CD4-positive, alpha-beta T cell treated with Interleukin-6 for 4 hours (primary cell): ENCODE measurements around the gene UBXN11.
A peak's percentile ranks its signal among the peaks of the same experiment; 100 is the strongest.

ENCODE experiments used
- DNase-seq: peaks from one replicate; pipeline ENCODE4 v3.0.0-alpha.2; 2020; ENCODE audit warnings: mixed read lengths

The UBXN11 gene, protein sequence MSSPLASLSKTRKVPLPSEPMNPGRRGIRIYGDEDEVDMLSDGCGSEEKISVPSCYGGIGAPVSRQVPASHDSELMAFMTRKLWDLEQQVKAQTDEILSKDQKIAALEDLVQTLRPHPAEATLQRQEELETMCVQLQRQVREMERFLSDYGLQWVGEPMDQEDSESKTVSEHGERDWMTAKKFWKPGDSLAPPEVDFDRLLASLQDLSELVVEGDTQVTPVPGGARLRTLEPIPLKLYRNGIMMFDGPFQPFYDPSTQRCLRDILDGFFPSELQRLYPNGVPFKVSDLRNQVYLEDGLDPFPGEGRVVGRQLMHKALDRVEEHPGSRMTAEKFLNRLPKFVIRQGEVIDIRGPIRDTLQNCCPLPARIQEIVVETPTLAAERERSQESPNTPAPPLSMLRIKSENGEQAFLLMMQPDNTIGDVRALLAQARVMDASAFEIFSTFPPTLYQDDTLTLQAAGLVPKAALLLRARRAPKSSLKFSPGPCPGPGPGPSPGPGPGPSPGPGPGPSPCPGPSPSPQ

DNA sequence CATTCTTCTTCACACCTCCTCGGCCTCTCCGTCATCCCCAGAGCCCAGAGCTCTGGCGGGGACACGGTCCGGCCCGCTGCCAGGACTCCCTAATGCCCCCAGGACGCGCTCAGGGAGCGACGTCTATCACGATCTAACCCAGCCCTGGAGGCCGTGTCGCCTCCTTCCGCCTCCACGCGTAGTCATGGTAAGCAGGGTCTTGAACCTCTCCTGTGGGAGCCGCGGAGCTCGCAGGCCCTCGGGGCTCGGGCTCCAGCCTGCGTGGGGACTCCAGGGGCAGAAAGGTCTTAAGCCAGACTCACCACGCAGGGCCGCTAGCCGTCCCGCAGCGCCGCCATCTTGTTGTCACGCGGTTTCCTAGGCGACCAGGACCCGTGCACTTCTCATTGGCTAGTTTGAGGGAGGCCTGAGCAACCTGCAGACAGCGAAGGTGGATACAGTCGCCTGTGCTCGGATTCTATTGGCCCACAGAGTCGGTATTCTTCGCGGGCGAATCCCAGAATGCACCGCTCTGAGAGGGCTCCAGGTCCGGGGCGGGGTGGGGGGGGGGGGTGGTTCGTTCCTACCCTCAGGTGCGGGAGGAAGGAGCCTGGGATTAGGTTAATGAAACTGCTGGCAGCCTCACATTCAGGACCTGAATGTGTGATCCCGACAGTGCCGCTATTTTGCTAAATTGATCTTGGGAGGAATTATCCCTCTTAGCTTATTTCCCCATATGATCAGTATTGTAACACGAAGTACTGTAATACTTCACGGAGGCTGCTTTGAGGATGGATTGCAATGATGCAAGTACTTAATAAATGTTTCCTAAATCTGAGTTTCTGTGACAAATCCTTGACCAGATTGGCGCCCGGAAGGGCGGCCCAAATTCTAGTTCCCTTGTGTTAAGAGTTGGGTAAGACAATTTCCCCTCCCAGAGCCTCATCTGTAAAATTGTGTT, at the start of gene UBXN11:
Gene UBXN11, minus strand, starts transcription at position 347 of the 940 bp plus-strand sequence. CDS start 3,753 bp downstream, outside the sequence.
- DNase-seq: peak; percentile 93

DNA sequence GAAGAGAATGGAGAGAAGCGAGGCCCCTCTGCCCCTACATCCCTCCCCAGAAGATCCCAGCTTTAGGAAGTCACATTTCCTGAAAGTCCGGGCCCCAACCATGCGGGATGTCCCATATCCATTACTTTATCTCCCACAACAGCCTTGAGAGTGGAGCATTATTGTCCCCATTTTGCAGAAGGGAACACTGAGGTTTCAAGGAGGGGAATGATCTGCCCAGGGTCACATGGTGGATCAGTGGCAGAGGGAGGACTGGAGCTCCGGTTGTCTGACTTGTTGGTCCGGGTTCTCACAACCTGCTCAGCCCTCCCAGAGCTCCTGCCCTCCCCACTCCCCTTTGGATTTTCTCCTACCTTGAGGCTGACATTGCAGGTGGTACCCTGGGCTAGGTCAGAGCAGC, 49.7 kb upstream of the UBXN11 start:
- no peak for DNase-seq

DNA sequence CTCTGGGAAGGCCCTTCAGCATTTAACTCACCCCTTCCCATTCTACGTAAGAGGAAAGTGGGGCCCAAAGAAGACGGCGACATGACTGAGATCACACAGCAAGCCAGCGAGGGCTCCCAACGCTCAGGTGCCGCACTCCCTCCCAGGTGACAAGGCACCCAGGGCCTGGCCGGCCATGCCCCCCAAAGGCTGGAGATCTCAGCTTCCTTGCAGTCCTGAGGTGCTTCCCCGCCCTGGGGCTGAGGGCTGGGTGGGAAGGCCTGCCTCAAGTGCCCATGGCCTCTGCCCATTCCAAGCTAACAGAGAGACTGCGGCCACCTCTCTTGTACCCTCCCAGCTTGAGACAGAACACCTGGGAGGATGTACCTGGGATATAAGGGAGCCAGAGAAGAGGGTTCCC, 48.5 kb upstream of the UBXN11 start:
- no peak for DNase-seq

DNA sequence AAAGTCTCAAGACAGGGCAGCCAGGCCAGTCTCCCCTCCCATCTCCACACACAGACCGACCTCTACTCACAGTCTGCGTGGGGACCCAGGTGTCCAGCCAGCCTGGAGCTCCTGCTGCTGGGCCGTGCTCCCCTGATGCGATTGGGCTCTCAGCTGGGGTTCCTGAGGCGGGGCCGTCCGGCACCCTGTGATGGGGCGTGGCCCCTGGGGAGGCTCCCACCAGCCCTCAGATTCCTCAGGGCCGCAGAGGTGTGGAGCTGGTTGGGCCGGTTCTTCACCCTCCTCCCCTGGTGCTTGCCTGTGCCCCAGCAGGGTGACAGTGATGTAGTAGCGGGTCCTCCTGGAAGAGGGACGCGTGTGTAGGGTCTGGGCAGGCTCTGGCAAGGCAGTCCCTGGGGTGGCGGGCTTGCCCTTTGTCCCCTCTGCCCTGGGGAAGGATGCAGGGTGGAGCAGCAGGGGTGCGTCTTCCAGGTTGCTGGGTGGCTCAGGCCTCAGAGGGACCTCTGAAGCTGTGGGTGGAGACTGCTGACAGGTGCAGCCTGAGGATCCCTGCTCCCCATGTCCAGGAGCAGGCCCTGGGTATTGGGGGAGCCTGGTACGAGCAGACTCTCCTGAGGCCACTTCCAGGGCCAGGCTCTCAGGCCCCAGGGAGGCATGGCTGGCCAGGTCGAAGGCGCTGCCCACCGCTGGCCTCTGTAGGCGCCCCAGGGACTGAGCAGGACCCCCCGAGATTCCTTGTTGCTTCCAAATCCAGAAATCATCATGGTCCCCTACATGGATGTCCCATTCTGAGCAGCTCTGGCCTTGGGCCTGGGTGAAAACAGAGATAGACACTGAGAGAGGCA, 47.8 kb upstream of the UBXN11 start, which contains the start of gene CRYBG2:
Gene CRYBG2, minus strand, starts transcription at position 155 of the 845 bp plus-strand sequence. CDS start 7,473 bp downstream, outside the sequence.
- DNase-seq: no peak

DNA sequence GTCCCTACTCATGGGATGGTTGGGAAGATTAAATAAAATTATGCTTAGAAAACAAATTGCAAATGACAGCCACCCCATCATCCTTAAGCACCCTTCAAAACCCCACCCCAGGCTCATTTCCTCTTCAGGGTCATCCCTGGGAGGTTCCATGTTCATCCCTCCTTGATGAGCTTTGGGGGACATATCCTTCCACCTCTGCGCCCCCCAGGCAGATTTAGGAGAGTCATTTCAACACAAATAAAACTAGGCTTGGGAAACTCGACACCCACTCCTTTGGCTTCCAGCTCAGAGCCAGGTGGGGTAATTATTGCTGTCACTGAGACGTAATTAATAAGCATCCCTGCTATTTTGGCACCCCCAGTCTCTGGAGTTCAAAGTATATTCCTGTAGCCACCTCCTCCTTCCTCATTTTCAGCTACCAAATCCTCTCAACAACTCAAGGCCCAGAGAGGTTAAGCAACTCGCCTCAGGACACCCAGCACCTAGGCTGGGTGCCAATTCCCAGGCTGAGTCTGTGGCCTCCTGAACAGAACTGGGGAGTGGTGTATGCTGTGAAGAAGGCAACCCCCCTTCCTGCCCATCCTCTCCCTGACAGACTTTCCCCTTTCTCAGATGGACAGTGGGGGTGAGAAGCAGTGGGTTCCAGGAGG, 46.9 kb upstream of the UBXN11 start:
- DNase-seq: no peak

DNA sequence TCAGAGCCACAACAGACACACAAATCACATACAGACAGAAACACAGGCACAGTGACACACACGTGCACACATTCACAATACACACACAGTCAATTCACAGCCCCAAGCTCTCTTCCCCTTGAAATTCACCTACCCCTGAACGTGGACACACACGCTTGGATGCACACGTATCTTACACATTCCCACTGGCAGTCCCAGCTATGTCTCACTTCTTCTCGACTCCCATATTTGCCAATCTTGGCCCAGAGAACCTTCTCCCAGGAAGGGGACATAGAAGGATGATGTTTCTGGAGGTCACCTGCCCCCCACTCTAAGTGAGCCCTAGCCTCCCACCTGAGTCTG, 45.9 kb upstream of the UBXN11 start:
- DNase-seq: no peak

DNA sequence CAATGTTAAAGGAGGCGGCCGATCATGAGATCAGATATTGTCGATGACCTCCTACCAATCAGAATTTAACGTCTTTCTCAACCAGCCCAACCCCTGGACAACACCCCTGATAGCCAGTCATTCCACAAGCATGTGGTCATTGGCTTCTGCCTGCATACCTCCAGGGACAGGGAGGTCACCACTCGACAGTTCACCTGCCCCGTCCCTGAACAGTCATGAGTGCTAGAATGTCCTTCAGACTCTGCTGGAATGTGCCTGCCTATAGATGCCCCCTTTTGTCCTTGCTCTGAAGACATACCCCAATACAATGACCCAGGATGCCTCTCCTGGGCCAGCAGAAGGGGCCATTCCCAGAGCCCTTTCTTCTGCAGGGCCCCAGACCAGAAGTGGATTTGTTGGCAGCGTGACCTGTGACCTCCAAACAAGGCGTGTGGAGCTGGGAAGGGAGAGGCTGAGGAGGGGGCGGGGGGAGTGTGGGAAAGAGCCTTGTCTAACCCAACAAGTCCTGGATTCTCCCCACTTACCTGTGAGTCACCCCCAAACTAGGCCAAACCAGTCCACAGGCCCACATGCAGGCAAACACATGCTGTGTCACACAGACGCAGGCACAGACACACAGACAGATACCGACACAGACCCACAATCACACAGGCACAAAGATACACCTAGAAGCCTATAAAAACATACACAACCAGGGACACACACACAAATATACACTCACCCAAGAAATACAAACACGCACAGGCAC, 45.3 kb upstream of the UBXN11 start:
- DNase-seq: no peak

DNA sequence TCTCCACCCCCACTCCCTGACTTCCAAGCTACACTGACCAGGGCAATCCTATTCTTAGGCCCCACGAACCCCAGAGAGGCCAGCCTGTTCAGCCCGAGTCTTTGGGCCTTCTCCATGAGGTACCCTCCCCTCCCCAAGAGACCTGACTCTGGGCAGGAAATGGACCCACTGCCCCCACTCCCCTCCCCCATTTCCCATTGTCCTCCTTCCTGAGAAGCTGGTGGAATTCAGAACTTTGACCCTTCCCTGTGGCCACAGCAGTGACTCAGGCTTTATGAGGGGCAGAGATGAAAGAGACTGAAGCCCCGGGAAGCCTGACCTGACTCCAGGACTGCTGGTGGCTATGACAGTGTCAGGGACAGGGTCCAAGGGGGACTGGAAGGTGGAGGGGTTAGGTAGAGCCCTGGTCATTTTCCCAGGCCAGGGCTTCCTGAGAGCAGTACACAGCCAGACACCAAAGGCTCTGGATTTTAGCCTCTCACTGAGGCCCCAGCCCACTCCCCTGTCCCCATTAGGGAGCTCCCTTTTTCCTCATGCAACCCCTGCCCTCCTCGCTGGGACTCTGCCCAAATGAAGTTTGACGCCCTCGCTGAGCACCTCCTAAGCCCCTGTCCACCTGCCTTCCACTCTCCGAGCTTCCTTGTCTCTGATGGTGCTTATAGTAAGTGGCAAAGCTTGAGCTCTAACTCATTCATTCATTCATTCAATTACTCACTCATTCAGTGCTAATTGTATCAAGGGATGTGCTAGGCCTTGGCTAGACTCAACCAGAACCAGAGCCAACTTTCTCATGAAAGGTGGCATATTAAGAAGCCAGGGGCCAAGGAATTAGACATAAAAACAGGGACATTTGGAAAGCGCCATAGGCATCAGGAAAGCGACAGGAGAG, 44.5 kb upstream of the UBXN11 start:
- no peak for DNase-seq

DNA sequence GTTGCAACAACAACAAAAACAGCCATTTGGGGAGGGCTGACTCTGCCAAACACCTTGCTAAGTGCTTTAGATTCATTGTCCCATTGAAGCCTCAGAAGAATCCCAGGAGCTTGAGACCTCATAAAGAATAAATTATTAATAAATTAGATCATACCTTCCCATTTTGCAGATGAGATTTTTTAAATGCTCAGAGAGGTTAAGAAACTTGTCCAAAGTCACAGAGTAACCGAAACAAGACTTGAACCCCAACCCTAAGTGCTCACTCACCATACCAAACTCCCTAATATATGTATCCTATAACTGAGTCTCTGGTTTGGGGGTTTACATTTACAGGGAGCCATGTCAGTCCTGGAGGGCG, 43.9 kb upstream of the UBXN11 start:
- DNase-seq: no peak

DNA sequence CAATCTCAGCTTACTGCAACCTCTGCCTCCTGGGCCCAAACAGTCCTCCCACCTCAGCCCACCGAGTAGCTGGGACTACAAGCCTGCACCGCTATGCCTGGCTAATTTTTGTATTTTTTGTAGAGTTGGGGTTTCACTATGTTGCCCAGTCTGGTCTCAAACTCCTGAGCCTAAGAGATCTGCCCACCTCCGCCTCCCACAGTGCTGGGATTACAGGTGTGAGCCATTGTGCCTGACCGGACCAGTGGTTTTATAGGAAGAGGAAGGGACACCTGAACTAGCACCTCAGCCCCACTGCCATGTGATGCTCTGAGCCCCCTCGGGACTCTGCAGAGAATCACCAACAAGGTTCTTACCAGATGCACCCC, 43.4 kb upstream of the UBXN11 start:
- no peak for DNase-seq

DNA sequence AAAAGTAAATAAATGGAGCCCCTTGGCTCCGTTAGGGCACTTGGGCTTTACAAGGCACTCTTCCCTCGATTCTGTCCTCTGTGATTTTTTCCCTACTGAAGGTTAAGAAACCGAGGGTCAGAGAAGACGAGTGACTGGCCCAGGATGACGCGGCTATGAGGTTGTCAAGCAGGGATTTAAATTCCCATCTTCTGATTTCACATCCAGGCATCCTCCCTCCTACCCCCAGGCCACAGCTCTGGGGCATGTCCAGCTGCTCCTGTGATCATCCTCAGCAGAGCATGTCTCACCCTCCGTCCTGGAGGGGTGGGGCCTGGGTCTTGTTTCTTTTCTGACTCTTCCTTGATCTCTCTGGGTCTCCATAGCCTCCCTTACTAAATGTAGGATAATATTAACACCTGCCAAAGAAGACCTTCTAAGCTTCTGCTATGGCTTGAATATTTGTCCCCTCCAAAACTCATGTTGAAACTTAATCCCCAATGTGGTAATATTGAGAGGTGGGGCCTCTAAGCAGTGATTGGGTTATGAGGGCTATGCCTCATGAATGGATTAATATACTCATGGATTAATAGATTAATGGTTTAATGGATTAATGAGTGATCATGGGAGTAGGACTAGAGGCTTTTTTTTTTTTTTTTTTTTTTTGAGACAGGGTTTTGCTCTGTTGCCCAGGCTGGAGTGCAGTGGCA, 42.9 kb upstream of the UBXN11 start:
- no peak for DNase-seq

DNA sequence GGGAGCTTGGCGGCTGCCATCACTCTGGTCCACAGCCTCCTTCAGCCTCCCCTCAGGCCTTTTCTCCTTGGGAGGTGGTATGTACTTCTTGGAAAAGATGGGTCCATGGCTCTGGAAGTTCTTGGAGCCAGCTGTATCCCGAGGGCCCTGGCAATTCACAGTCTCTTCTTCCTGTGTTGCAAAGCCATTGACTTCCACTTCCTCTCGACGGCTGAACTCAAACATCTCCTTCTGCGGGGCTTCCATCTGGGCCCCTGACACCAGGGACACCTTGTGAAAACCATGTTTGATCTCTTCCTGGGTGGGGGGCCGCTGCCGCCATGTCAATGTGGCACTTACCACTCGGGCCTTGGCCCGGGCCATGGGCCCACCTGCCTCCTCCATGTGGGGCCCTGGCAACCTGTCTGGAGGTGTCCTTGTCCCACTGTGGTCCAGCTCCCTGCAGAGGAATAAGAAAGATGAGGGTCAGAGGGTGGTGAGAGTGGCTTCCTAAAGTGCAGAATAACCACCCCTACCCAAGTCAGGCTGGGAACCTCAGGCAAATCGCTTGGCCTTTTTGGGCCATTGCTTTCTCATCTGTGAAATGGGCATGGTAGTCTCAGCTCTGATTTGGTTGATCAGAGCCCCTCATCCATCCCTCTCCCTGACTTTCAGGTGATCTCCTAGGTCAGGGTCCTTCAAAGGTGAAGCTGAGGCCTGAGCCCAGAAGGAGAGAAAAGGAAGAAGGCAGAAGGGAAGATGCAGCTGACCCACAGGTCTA, 40.0 kb upstream of the UBXN11 start:
- no peak for DNase-seq

DNA sequence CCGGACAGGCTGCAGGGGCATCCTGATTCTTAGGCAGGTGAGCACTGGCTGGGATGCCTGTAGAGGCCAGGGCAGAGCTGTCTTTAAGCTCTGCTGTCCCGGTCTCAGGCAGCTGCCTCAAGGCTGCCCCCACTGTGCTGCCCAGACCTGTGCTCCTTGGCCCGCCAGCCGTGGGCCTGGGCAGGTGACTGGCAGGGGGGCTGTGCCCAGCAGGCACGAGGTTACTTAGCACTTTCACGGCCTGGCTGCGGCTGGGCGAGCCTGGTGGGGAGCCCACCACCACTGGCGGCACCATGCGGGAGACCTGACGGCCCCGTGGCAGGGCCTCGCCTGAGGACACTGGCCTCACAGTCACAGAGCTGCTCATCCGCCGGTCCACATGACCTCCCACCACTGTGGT, 39.3 kb upstream of the UBXN11 start:
- no peak for DNase-seq

DNA sequence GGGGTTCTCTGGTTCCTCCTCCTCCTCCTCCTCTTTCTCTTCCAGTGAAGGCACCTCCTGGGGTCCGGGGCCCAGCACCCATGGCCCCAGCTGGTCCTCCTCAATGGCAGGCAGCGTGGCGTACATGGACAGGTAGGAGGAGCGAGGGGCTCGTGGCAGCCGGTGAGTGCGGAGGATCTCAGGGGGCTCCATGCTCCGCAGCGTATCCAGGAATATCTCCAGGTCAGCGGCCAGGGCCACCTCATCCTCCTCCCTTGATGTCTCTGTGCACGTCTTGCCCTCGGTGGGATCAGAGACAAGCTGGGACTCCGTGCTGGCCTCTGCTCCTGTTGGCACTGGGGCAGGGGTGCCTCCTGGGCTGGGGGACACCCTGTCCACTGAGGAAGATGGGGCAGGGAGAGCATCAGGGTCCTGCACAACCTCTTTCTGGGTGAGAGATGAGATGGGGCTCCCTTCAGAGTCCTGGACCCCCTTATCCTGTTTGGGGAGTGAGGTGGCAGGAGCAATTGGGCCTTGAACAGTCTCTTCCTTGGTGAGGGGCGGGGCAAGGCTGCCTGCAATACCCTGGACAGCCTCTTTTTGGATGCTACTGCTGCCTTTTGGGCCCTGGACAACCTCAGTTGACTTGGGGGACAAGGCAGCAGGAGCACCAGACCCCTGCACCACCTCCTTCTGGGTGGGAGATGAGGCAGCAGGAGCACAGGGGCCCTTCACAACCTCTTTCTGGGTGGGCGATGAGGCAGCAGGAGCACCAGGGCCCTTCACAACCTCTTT, 37.9 kb upstream of the UBXN11 start:
- DNase-seq: no peak

DNA sequence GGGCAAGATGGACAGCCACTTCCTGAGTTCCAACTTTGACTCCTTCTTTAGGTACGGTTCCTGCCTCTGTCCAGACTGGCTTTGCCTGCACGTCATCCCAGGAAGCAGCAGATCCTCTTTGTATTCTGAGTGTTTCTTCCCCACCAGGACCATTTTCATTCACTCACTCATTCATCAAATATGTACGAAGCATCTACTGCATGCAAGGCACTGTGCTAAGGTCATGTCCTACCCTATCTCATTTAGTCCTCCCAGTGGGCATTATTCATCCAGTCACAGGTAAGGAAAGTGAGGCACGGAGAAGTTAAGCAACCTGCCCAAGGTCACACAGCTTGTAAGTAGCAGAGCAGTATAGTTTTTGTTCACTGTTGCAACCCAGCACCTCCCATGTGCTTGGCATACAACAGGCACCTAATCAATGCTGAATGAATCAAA, 33.6 kb upstream of the UBXN11 start:
- no peak for DNase-seq

DNA sequence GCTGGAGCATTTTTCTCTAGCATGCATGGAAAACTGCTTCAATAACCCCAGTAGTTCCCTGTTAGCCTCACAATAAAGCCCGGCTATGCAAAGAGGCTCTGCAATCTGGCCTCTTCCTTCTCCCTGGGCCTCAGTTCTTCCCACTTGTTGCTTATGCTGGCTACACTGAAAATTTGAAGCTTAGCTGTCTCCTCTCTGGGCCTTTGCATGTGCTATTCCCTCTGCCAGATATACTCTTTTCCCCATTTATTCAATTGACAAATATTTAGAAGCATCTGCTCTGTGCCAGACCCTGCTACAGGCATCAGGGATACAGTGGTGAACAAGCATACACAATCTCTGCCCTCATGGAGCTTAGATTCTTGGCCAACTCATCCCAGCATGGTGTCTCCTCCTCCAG, 32.2 kb upstream of the UBXN11 start:
- no peak for DNase-seq

DNA sequence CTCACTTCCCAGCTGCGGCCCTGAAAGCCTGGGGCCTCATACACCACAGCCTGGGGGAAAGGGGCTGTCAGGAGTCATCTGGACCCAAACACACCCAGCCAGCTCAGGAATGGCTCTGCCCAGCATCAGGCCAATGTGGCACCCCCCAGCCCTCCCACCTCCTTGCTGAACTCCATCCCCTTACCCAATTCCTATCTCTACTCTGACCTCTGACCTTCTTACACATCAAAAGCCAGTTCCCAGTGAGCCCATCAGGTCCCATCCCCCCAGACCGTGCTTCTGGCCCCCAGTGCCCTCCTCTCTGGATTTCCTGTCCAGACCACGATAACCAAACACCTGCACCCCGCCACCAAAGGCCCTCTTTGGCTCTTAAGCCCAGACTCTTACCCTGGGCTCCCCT, 31.2 kb upstream of the UBXN11 start:
- no peak for DNase-seq

DNA sequence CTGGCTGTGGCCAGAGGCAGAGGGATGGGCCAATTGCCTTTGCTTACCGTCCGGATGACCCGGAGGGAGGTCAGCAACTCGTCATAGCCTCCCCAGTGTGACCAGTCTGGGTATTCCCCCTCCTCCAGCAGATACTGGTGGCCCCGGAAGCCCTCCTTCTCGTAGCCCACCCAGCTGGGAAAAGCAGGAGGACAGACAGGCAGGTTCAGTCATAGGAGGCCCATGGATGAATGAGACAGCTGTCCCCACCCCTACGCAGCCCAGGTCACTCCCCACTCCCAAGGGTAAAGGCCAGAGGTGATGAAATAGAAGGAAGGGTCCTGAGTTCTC, 30.7 kb upstream of the UBXN11 start:
- no peak for DNase-seq
